EH (cell line): Measurements from ENCODE around the gene C5orf63.
"Not testable (repeated sequence)": the region's sequence is repeated elsewhere in the genome, so short reads cannot be mapped to it uniquely, and the experiment has no call there.

Experiments
- DNase-seq: peaks from one replicate; pipeline ENCODE4 v3.0.0-alpha.2; 2015; ENCODE audit warnings: low read depth

Gene C5orf63

GRCh38 chr5:127030259-127031146, 42.8 kb downstream of the C5orf63 start, which contains the start of gene MARCHF3:
Gene MARCHF3, minus strand, starts transcription at chr5:127030558. Its CDS starts 112,387 bp downstream, at chr5:126918171.
- DNase-seq, result peak; percentile 96

GRCh38 chr5:127029581-127030258, 43.6 kb downstream of the C5orf63 start:
- DNase-seq, result peak; percentile 68

- DNase-seq, result peak; percentile 79
Observed at GRCh38 chr5:127028822-127029457, 44.4 kb downstream of the C5orf63 start.

DNA sequence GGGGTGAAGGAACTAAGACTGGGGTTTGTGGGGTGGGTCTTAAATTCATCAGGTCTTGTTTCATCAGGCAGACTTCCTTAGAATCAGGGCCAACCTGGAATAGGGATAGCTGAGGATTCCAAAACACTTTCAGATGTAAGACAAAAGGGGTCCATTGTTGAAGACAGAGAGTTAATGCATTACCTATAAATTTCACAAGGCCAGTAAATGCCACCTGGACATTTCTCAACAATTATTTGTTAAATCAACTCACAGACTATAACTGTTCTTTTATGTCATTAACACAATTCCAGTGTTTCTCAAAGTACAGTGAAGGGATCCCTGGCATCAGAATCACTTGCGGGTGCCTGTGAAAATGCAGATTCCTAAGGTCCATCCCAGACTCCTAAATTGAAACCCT, 45.8 kb downstream of the C5orf63 start:
- no peak for DNase-seq

GRCh38 chr5:127026166-127026565, 47.1 kb downstream of the C5orf63 start:
- DNase-seq, result no peak

DNA sequence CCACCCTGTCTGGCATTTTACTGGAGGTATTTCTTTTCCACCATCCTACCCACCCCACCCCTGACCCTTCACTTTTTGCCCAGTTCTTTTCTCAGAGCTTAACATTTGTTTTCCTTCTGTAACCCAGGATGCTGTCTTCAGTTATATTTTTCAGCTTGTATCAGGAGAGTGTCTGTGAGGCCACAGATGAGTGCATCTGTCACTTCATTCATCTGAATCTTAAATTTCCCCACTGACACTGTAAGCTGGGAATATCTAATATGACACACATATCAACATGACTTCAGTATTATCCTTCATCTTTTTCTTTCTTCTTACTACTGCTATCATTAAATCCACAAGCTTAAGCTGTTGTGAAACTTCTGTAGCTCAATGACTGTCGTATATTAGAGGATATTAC, 47.8 kb downstream of the C5orf63 start:
- no peak for DNase-seq

GRCh38 chr5:127024821-127025220, 48.5 kb downstream of the C5orf63 start:
- DNase-seq, result no peak

DNA sequence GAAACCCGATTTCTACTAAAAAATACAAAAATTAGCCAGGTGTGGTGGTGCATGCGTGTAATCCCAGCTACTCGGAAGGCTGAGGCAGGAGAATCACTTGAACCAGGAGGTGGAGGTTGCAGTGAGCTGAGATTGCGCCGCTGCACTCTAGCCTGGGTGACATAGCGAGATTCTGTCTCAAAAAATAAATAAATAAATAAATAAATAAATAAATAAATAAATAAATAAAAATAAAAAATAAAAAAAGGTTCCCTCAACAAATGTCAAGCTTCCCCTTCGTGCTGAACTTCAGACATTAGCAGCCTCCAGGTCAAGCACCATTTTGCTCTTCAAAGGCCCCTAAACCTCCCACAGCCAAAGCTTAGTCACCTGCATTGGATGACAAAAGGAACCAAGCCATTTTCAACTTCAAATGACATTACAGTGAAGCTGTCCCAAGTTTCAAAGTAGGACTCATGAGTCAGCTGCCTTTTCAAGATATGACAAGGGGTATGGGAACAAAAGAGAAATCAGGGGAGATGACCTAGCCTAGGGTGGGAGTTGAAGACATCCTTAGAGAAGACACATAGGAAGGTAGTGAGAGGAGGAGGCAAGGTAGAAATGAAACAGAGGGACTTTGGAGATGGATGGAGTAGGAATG, 49.6 kb downstream of the C5orf63 start:
- DNase-seq, result not testable (repeated sequence)

DNA sequence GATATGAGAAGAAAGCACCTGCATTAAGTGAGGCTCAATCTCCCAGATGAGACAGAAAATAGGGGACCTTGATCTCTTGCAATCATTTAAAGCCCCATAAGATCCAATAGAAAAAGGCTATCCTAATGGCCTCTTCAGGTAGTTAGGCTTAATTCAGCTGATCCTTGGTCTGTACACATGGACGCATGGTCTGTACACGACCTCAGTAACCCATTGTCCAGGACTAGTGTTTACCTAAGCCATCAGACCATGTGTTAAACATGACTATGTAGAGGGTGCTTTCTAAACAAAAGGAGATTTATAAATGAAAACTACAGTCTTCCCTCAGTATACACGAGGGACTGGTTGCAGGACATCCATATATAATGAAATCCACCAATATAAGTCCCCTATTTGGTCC, 50.5 kb downstream of the C5orf63 start:
- no peak for DNase-seq

- no peak for DNase-seq
Observed at GRCh38 chr5:127019928-127020327, 53.4 kb downstream of the C5orf63 start.

GRCh38 chr5:127016722-127017121, 56.6 kb downstream of the C5orf63 start:
- not testable (repeated sequence) for DNase-seq

- DNase-seq, result no peak
Observed at GRCh38 chr5:127015716-127016115, 57.6 kb downstream of the C5orf63 start.

GRCh38 chr5:127014573-127014972, 58.7 kb downstream of the C5orf63 start:
- no peak for DNase-seq

DNA sequence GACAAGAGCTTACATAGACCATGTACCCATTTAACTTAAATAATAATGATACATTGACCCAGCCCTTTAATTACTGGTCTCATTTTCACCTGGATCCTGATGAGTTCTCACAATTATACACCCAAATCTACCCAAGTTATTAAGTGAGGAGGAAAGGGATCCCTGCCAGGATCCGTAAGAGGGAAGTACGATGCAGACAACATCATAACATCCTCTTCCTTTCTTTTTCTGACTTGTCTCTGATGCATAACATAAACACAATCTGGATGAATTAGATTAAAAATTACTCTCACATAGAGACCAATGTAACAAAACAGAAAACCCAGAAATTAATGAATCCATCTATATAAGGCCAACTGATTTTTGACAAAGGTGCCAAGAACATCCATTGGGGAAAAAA, 59.9 kb downstream of the C5orf63 start:
- DNase-seq, result no peak

DNA sequence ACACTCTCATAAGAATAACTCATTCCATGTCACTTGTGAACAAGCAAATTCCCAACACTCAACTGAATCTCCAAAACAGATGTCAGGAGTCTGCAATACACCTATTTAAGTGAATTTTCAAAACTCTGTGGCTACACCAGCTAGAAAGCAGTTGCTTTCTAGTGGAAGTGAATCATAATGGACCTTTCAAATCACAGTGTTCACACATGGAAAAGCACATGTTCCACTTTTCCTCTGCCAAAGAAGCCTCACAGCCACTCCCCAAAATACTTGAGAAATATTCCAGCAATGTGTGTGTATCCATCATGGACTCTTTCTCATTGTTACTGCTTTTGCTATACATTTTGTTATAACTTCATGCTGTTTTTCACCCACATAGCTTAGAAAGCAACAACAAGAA, 60.4 kb downstream of the C5orf63 start:
- peak; percentile 79 for DNase-seq

DNA sequence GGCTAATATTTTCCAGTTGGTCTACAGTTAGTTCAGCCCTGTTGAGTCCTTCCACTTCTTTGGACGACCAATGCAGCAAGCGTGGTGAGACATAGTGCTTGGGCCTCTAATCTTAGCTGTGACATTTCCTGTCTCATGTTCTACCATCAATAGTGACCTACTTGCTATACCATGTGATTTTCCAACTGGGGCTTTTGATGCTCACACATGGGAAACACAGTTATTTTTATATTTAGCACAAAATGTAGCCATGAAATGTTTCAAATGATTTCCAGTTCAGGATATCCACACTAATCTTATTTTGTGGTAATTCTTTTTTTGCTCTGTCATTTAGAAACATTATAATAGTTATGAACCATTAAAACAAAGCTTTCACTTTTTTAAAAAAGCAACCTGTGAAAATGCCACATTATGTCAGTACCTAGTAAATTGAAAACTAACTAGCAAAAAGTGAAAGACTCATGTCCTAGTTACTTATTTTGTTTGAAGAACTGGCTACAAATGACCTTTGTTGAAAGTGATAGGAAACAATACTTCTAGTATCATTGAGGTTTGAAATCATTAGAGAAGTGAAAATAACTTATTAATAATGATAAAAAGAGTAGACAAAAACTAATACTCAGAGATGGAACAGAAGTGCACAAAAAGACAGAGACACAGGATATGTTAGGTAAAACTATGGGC, 61.2 kb downstream of the C5orf63 start:
- DNase-seq, result no peak

- peak; percentile 91 for DNase-seq
Observed at GRCh38 chr5:127011153-127011552, 62.1 kb downstream of the C5orf63 start.

- peak; percentile 52 for DNase-seq
Observed at GRCh38 chr5:127010362-127010761, 62.9 kb downstream of the C5orf63 start.

GRCh38 chr5:127009784-127010183, 63.5 kb downstream of the C5orf63 start:
- no peak for DNase-seq

DNA sequence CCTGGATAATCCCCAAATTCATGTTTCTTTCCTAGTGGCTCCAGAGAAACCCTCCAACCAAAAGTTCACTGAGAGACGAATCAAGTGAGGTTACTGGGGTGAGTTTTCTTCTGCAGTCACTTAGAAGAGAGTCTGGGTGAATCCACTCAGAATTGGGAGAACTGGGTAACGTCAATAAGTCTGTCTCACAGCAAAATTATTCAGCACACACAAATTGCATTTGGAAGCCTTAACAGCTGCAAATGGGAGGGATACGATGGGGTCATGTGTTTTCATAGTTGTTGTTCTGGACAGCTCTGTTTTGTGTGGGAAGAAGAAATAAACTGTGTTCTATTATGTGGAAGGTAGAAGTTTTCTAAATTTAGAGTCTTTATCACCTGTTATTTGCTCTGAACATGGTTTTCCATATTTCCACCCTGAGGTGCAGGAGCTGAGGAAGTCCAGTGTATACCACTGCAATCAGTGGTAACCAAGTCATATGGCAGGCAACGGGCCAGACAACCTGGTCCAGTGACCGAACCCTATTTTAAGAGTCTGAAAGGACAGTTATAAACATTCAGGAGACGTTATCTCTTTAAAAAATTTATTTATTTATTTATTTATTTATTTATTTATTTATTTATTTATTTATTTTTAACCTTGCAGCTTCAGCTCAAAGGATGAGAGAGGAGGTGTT, 64.9 kb downstream of the C5orf63 start:
- no peak for DNase-seq

DNA sequence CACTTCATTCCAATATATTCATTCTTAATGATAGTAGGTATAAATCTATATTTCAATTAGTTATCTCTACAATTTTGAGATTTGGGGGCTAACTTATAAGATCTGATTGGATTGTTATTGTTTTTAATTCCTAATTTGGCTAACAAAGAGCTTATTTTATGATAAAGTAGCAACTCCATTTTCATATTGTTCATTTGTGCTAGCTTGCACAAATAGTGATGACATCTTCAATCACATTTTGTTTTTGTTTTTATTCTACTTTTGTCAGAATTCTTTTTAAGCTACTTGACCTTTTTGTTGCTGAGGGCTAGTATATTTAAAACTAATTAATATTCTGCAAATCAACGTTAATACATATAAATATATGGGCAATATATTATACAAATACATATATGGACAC, 65.8 kb downstream of the C5orf63 start:
- no peak for DNase-seq
